ENCODE data around the gene C2CD4D. TPM values are rescaled to one million over a fixed set of nuclear protein-coding genes. Genes with fewer than 3 reads are reported as not detected.

C2CD4D gene
- total RNA-seq (2022; extraction: Qiagen RNA extraction; ENCODE audit: low read depth) = 0.07 TPM in 1 of 5 replicates, not detected in the others

GRCh38 chr1:151839457-151840403 lies at the start of gene C2CD4D:
Gene C2CD4D (minus strand): TSS chr1:151839820. CDS start chr1:151838989, 831 bp downstream.

DNA sequence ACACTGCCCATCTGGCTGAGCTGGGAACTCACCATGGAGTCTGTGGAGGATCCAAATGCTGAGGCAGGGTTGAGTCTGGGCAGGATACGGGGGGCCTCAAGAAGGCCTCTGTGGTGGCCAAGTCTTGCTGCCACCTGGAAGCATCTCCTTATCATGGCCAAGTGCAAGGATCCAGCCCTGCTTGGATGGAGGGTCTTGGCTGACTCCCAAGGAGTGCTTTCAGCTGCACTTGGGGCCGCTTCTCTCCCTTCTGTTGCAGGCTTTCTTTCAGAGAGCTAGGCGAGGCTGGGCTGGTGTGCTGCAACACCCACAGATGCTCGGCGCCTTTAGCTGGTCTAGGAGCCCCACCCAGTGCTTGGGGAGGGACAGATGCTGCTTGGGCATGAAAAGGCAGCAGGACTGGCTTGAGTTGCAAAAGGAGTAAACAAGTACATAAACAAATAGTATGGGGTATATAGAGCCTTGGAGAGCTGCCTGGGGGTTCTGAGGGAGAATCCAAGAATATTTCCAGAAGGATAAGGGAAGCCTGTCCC lies 13.9 kb upstream of the C2CD4D start, which contains the start of gene THEM5:
TSS of gene THEM5 (minus strand) at position 302 of the 533 bp plus-strand sequence. CDS start at position 155, 147 bp downstream.

GRCh38 chr1:151831605-151832004 lies 8.0 kb downstream of the C2CD4D start, which contains the start of gene RORC:
Gene RORC (minus strand): TSS chr1:151831802. CDS start chr1:151831764, 38 bp downstream.

GRCh38 chr1:151805066-151805820 lies 34.4 kb downstream of the C2CD4D start, which contains the start of gene LINGO4:
Gene LINGO4 (minus strand): TSS chr1:151805419. CDS start chr1:151802704, 2,715 bp downstream.

GRCh38 chr1:151790071-151790939 lies 49.3 kb downstream of the C2CD4D start, which contains the start of gene TDRKH:
Gene TDRKH (minus strand): TSS chr1:151790500. CDS start chr1:151783022, 7,478 bp downstream.

Other genes starting within 250 kb of the C2CD4D start
- gene SNX27, start 227.8 kb downstream of the C2CD4D start, total RNA-seq (2022; extraction: Qiagen RNA extraction; ENCODE audit: low read depth) = 7.9 to 11.6 TPM (median 8.1 TPM) in 5 replicates
- 0.05 TPM in 1 of 5 replicates, not detected in the others for gene CELF3, start 123.0 kb downstream of the C2CD4D start, total RNA-seq (2022; extraction: Qiagen RNA extraction; ENCODE audit: low read depth)
- not detected in 5 replicates for gene RIIAD1, start 118.3 kb downstream of the C2CD4D start, total RNA-seq (2022; extraction: Qiagen RNA extraction; ENCODE audit: low read depth)
- 79.8 to 98.7 TPM (median 85.9 TPM) in 5 replicates for gene MRPL9, start 76.3 kb downstream of the C2CD4D start, total RNA-seq (2022; extraction: Qiagen RNA extraction; ENCODE audit: low read depth)
- gene TDRKH, start 49.3 kb downstream of the C2CD4D start, total RNA-seq (2022; extraction: Qiagen RNA extraction; ENCODE audit: low read depth) = 4.6 to 6.3 TPM (median 5.8 TPM) in 5 replicates
- not detected in 5 replicates for gene LINGO4, start 34.4 kb downstream of the C2CD4D start, total RNA-seq (2022; extraction: Qiagen RNA extraction; ENCODE audit: low read depth)
- gene RORC, start 8.0 kb downstream of the C2CD4D start, total RNA-seq (2022; extraction: Qiagen RNA extraction; ENCODE audit: low read depth) = 0.03 to 0.08 TPM (median 0.06 TPM) in 3 of 5 replicates, not detected in the others
- not detected in 5 replicates for gene THEM5, start 13.9 kb upstream of the C2CD4D start, total RNA-seq (2022; extraction: Qiagen RNA extraction; ENCODE audit: low read depth)
- gene THEM4, start 69.7 kb upstream of the C2CD4D start, total RNA-seq (2022; extraction: Qiagen RNA extraction; ENCODE audit: low read depth) = 13.9 to 14.4 TPM (median 14.3 TPM) in 5 replicates
- 2,300 to 2,794 TPM (median 2,546 TPM) in 5 replicates for gene S100A10, start 154.0 kb upstream of the C2CD4D start, total RNA-seq (2022; extraction: Qiagen RNA extraction; ENCODE audit: low read depth)
- gene S100A11, start 197.2 kb upstream of the C2CD4D start, total RNA-seq (2022; extraction: Qiagen RNA extraction; ENCODE audit: low read depth) = 1,851 to 2,064 TPM (median 1,907 TPM) in 5 replicates
- 0.03 TPM in 1 of 5 replicates, not detected in the others for gene TCHHL1, start 249.2 kb upstream of the C2CD4D start, total RNA-seq (2022; extraction: Qiagen RNA extraction; ENCODE audit: low read depth)

Data from A549 treated with GW870086 at 1 μM for 4 hours (cell line).